Measurements from ENCODE around the gene KARS1.

The KARS1 gene

GRCh38 chr16:75590920-75591843 is 56.3 kb downstream of the KARS1 start:
- H3K4me2 ChIP-seq (ENCODE audit: insufficient read depth, low read length): no peak overlapping the region
- H3K27ac ChIP-seq (ENCODE audit: low read length): no peak overlapping the region
- peaks cover 13% of the 10 kb centered on the region for H3K4me1 ChIP-seq (ENCODE audit: insufficient read depth, low read length)
- peaks cover 31% of the 10 kb centered on the region for H3K36me3 ChIP-seq (ENCODE audit: insufficient read depth, low read length)
- H3K9ac ChIP-seq (ENCODE audit: low read depth, low read length): no peak overlapping the region
- H3K9me3 ChIP-seq (ENCODE audit: insufficient read depth, low read length, severe bottlenecking): no peaks in the 10 kb centered on the region
- DNase-seq: no peak
- no peak for ATAC-seq (ENCODE audit: insufficient read depth, low read depth)
- no peak overlapping the region for H2AFZ ChIP-seq (ENCODE audit: low read depth, low read length)
- H3K4me3 ChIP-seq (ENCODE audit: low read depth in 1 of 2, low read length in 2 of 2): no peak overlapping the region
- H3K27me3 ChIP-seq (ENCODE audit: insufficient read depth, low read length, poor library complexity): no peaks in the 10 kb centered on the region
- H3K79me2 ChIP-seq (ENCODE audit: insufficient read depth, low read length): no peaks in the 10 kb centered on the region
- no peak for TF ChIP-seq CTCF (IDR thresholded peaks at IDR 0.05; ENCODE audit: borderline replicate concordance, extremely low read depth, low read length, poor library complexity, severe bottlenecking)
- TF ChIP-seq EZH2 (IDR thresholded peaks at IDR 0.05; ENCODE audit: borderline replicate concordance, low read depth, low read length, severe bottlenecking): no peak
- H4K20me1 ChIP-seq (ENCODE audit: insufficient read depth, low read length): 0 out of 2 replicates have a peak, but pooled peaks cover 3% of the 10 kb centered on the region

GRCh38 chr16:75589306-75589705 is 58.2 kb downstream of the KARS1 start:
- no peaks in the 10 kb centered on the region for H3K79me2 ChIP-seq (ENCODE audit: insufficient read depth, low read length)
- no peak overlapping the region for H3K4me3 ChIP-seq (ENCODE audit: low read depth in 1 of 2, low read length in 2 of 2)
- no peak for TF ChIP-seq EZH2 (IDR thresholded peaks at IDR 0.05; ENCODE audit: borderline replicate concordance, low read depth, low read length, severe bottlenecking)
- TF ChIP-seq CTCF (IDR thresholded peaks at IDR 0.05; ENCODE audit: borderline replicate concordance, extremely low read depth, low read length, poor library complexity, severe bottlenecking): no peak
- DNase-seq (no peak), ATAC-seq (ENCODE audit: insufficient read depth, low read depth) (no peak)
- peaks cover 5% of the 10 kb centered on the region for H3K4me1 ChIP-seq (ENCODE audit: insufficient read depth, low read length)
- no peaks in the 10 kb centered on the region for H3K27me3 ChIP-seq (ENCODE audit: insufficient read depth, low read length, poor library complexity)
- H4K20me1 ChIP-seq (ENCODE audit: insufficient read depth, low read length): 0 out of 2 replicates have a peak, but pooled peaks cover 3% of the 10 kb centered on the region
- no peak overlapping the region for H3K4me2 ChIP-seq (ENCODE audit: insufficient read depth, low read length)
- no peak overlapping the region for H3K9ac ChIP-seq (ENCODE audit: low read depth, low read length)
- peaks cover 25% of the 10 kb centered on the region for H3K36me3 ChIP-seq (ENCODE audit: insufficient read depth, low read length)
- no peaks in the 10 kb centered on the region for H3K9me3 ChIP-seq (ENCODE audit: insufficient read depth, low read length, severe bottlenecking)
- H3K27ac ChIP-seq (ENCODE audit: low read length): no peak overlapping the region
- no peak overlapping the region for H2AFZ ChIP-seq (ENCODE audit: low read depth, low read length)

- no peak overlapping the region for H3K4me2 ChIP-seq (ENCODE audit: insufficient read depth, low read length)
- no peaks in the 10 kb centered on the region for H3K79me2 ChIP-seq (ENCODE audit: insufficient read depth, low read length)
- H3K27ac ChIP-seq (ENCODE audit: low read length): no peak overlapping the region
- no peaks in the 10 kb centered on the region for H3K27me3 ChIP-seq (ENCODE audit: insufficient read depth, low read length, poor library complexity)
- H3K4me3 ChIP-seq (ENCODE audit: low read depth in 1 of 2, low read length in 2 of 2): no peak overlapping the region
- DNase-seq: no peak
- TF ChIP-seq EZH2 (IDR thresholded peaks at IDR 0.05; ENCODE audit: borderline replicate concordance, low read depth, low read length, severe bottlenecking): no peak
- TF ChIP-seq CTCF (IDR thresholded peaks at IDR 0.05; ENCODE audit: borderline replicate concordance, extremely low read depth, low read length, poor library complexity, severe bottlenecking): no peak
- H3K9ac ChIP-seq (ENCODE audit: low read depth, low read length): no peak overlapping the region
- H3K36me3 ChIP-seq (ENCODE audit: insufficient read depth, low read length): peaks cover 19% of the 10 kb centered on the region
- H2AFZ ChIP-seq (ENCODE audit: low read depth, low read length): no peak overlapping the region
- H3K9me3 ChIP-seq (ENCODE audit: insufficient read depth, low read length, severe bottlenecking): no peaks in the 10 kb centered on the region
- 0 out of 2 replicates have a peak, but pooled peaks cover 3% of the 10 kb centered on the region for H4K20me1 ChIP-seq (ENCODE audit: insufficient read depth, low read length)
- no peak for ATAC-seq (ENCODE audit: insufficient read depth, low read depth)
- no peaks in the 10 kb centered on the region for H3K4me1 ChIP-seq (ENCODE audit: insufficient read depth, low read length)
These were observed 58.7 kb downstream of the KARS1 start for GRCh38 chr16:75588716-75589115.
